HFFc6 (cell line): ENCODE measurements around the gene CYSLTR1. TPM values are rescaled to one million over a fixed set of nuclear protein-coding genes. Genes with fewer than 3 reads are reported as not detected.

Source experiments
- DNase-seq: peaks from one replicate; pipeline ENCODE4 v3.0.0-alpha.2; 2018
- H3K27ac Mint-ChIP-seq: 2 replicates; pipeline ENCODE4 v1.8.0; 2020; ENCODE audit warnings: mild to moderate bottlenecking, mixed read lengths
- H3K27me3 Mint-ChIP-seq: 2 replicates; pipeline ENCODE4 v1.8.0; 2021; ENCODE audit warnings: mild to moderate bottlenecking, moderate library complexity, mixed read lengths; ENCODE audit not compliant: insufficient read depth
- H3K36me3 Mint-ChIP-seq: 2 replicates; pipeline ENCODE4 v1.8.0; 2021; ENCODE audit warnings: low read depth, mixed read lengths
- H3K4me1 Mint-ChIP-seq: 2 replicates; pipeline ENCODE4 v1.8.0; 2020; ENCODE audit warnings: low read depth, mixed read lengths
- H3K4me3 Mint-ChIP-seq: 2 replicates; pipeline ENCODE4 v1.8.0; 2020; ENCODE audit warnings: mild to moderate bottlenecking, moderate library complexity, mixed read lengths
- H3K9me3 Mint-ChIP-seq: 2 replicates; pipeline ENCODE4 v1.8.0; 2020; ENCODE audit warnings: mild to moderate bottlenecking, mixed read lengths
- CTCF ChIP-seq: fragments of 200-600 bp; sonication (generic); IDR thresholded peaks from 2 replicates; pipeline ENCODE4 v1.5.0; 2021; ENCODE audit warnings: antibody characterized with exemption, mild to moderate bottlenecking
- long read RNA-seq: library from polyadenylated mRNA; unstranded; transcript quantifications from one replicate; pipeline ENCODE4 v2.0.0, GENCODE V29; 2019
- total RNA-seq, 6 experiments: library from RNA; stranded (reverse); fragmentation: NEBNext Ultra II Directional; extraction: Animal tissue kit (Norgen Biotek cat#: 25700); gene quantifications; 2 replicates in 1 of 6; 3 replicates in 5 of 6; pipeline ENCODE4 v1.2.3, GENCODE V29; 2021

The CYSLTR1 gene
- total RNA-seq: not detected
- long read RNA-seq: 0 reads

- H3K27ac Mint-ChIP-seq: no peak within 1 kb of the TSS
- TF ChIP-seq CTCF: no peak
- no peaks in the 10 kb centered on the region for H3K36me3 Mint-ChIP-seq
- H3K27me3 Mint-ChIP-seq: no peaks in the 10 kb centered on the region; the same call in 1 of the 2 replicates
- H3K4me1 Mint-ChIP-seq: no peaks in the 10 kb centered on the region
- peaks cover 15% of the 10 kb centered on the region; the same call in 1 of the 2 replicates for H3K9me3 Mint-ChIP-seq
- no peak within 1 kb of the TSS for H3K4me3 Mint-ChIP-seq
- DNase-seq: no peak
Observed at GRCh38 chrX:78327370-78328086, at the start of gene CYSLTR1. TSS of gene CYSLTR1 (minus strand) at chrX:78327611. CDS start at chrX:78273746, 53,865 bp downstream.

- H3K4me3 Mint-ChIP-seq: no peak overlapping the region
- TF ChIP-seq CTCF: no peak
- H3K36me3 Mint-ChIP-seq: no peaks in the 10 kb centered on the region
- no peak overlapping the region for H3K27ac Mint-ChIP-seq
- DNase-seq: no peak
- H3K9me3 Mint-ChIP-seq: peaks cover 6% of the 10 kb centered on the region; the same call in 1 of the 2 replicates
- H3K4me1 Mint-ChIP-seq: no peaks in the 10 kb centered on the region
- H3K27me3 Mint-ChIP-seq: no peaks in the 10 kb centered on the region
Observed at GRCh38 chrX:78377186-78377585, 49.8 kb upstream of the CYSLTR1 start.

- DNase-seq: peak; percentile 8
- Mint-ChIP-seq H3K4me3 (no peak overlapping the region), H3K27me3 (no peaks in the 10 kb centered on the region), H3K27ac (no peak overlapping the region), H3K36me3 (no peaks in the 10 kb centered on the region), H3K4me1 (no peaks in the 10 kb centered on the region), H3K9me3 (peaks cover 12% of the 10 kb centered on the region; the same call in 1 of the 2 replicates)
- no peak for TF ChIP-seq CTCF
Observed at GRCh38 chrX:78375894-78376293, 48.5 kb upstream of the CYSLTR1 start.

GRCh38 chrX:78366576-78366975 is 39.2 kb upstream of the CYSLTR1 start:
- Mint-ChIP-seq H3K9me3 (peaks cover 2% of the 10 kb centered on the region; the same call in 1 of the 2 replicates), H3K4me1 (no peaks in the 10 kb centered on the region), H3K27ac (no peak overlapping the region), H3K4me3 (no peak overlapping the region), H3K36me3 (no peaks in the 10 kb centered on the region), H3K27me3 (no peaks in the 10 kb centered on the region)
- no peak for DNase-seq
- TF ChIP-seq CTCF: no peak

- Mint-ChIP-seq H3K9me3 (peaks cover 16% of the 10 kb centered on the region), H3K36me3 (no peaks in the 10 kb centered on the region), H3K27me3 (no peaks in the 10 kb centered on the region), H3K4me3 (no peak overlapping the region), H3K27ac (no peak overlapping the region), H3K4me1 (no peaks in the 10 kb centered on the region)
- TF ChIP-seq CTCF: no peak
- no peak for DNase-seq
Observed at GRCh38 chrX:78357342-78358055, 30.1 kb upstream of the CYSLTR1 start.
